Measurements from ENCODE around the gene ARID2. TPM values are rescaled to one million over a fixed set of nuclear protein-coding genes. Genes with fewer than 3 reads are reported as not detected.

Gene ARID2
- total RNA-seq, 2 donors from 2014 or later = 30.5 to 36.2 TPM

DNA sequence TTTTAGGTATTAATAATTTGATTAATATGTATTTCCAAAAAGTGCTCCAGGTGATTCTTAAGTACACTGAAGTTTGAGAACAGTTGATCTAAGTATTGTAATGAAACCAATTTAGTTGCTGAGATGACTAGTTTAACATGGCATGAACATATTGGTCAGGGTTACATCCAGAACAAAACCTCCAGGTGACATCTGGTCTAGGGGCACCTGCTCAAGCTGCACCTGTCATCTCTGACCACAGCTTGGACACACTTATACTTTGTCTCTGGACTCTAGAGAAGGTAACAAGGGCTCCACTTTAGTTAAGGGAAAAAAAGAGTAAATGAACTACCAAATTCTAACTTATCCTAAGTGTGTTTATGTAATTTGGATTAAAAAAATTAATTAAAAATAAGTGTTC lies 8.1 kb downstream of the ARID2 start:
- Histone ChIP-seq H3K9me3 (no peaks in the 10 kb centered on the region), H3K27ac (no peak overlapping the region), H3K4me1 (ENCODE audit: control insufficient read depth in 1 of 2, low read depth in 2 of 2) (peaks cover 21 to 29% of the 10 kb centered on the region in 2 donors), H3K4me3 (no peak overlapping the region), H3K36me3 (no peaks in the 10 kb centered on the region), H3K27me3 (replicated peaks; ENCODE audit: insufficient read depth) (no peaks in the 10 kb centered on the region)
- DNase-seq (ENCODE audit: low spot score) (no peak), ATAC-seq (ENCODE audit: insufficient number of reproducible peaks, low FRiP score, low read depth) (no peak)
- TF ChIP-seq, protein P1, sequence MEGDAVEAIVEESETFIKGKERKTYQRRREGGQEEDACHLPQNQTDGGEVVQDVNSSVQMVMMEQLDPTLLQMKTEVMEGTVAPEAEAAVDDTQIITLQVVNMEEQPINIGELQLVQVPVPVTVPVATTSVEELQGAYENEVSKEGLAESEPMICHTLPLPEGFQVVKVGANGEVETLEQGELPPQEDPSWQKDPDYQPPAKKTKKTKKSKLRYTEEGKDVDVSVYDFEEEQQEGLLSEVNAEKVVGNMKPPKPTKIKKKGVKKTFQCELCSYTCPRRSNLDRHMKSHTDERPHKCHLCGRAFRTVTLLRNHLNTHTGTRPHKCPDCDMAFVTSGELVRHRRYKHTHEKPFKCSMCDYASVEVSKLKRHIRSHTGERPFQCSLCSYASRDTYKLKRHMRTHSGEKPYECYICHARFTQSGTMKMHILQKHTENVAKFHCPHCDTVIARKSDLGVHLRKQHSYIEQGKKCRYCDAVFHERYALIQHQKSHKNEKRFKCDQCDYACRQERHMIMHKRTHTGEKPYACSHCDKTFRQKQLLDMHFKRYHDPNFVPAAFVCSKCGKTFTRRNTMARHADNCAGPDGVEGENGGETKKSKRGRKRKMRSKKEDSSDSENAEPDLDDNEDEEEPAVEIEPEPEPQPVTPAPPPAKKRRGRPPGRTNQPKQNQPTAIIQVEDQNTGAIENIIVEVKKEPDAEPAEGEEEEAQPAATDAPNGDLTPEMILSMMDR (IDR thresholded peaks at IDR 0.05) = no peak

DNA sequence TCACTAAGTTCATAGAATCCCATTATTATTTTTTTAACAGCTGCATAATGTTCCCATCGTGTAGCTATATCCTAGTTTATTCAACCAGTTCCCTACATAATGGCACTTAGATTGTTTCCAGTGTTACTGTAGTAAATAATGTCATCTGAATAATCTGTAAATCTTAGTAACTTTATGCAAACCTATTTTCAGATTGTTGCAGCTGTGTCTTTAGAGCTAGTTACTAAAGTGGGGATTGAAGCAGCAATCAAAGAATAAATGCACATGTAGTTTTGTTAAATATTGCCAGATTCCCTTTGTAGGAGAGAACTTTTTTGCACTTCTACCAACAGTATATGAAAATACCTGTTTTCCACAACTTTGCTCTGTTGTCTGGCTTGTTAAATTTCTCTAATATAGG lies 13.1 kb downstream of the ARID2 start:
- DNase-seq (ENCODE audit: low spot score) (no peak), ATAC-seq (ENCODE audit: insufficient number of reproducible peaks, low FRiP score, low read depth) (no peak)
- Histone ChIP-seq H3K27me3 (replicated peaks; ENCODE audit: insufficient read depth) (no peaks in the 10 kb centered on the region), H3K36me3 (no peaks in the 10 kb centered on the region), H3K27ac (no peak overlapping the region), H3K4me1 (ENCODE audit: control insufficient read depth in 1 of 2, low read depth in 2 of 2) (peaks cover 7 to 9% of the 10 kb centered on the region in 2 donors), H3K9me3 (no peaks in the 10 kb centered on the region), H3K4me3 (no peak overlapping the region)
- TF ChIP-seq, protein P1 (IDR thresholded peaks at IDR 0.05) = no peak

DNA sequence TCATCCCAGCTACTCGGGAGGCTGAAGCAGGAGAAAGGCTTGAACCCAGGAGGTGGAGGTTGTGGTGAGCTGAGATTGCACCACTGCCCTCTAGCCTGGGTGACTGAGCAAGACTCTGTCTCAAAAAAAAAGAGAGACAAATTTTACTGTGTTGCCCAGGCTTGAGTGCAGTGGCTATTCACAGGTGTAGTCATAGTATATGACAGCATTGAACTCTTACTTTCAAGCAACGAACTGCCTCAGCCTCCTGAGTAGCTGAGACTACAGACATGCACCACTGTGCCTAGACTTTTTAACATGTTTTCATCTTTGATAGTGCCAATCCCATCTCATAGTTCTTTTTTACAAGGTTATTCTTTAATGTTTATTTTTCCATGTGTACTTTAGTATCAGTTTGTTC lies 13.7 kb downstream of the ARID2 start:
- Histone ChIP-seq H3K4me1 (ENCODE audit: control insufficient read depth in 1 of 2, low read depth in 2 of 2) (peaks cover 7 to 9% of the 10 kb centered on the region in 2 donors), H3K4me3 (no peak overlapping the region), H3K27ac (no peak overlapping the region), H3K36me3 (no peaks in the 10 kb centered on the region), H3K27me3 (replicated peaks; ENCODE audit: insufficient read depth) (no peaks in the 10 kb centered on the region), H3K9me3 (no peaks in the 10 kb centered on the region)
- TF ChIP-seq, protein P1 (IDR thresholded peaks at IDR 0.05) = no peak
- ATAC-seq (ENCODE audit: insufficient number of reproducible peaks, low FRiP score, low read depth) (no peak), DNase-seq (ENCODE audit: low spot score) (no peak)

DNA sequence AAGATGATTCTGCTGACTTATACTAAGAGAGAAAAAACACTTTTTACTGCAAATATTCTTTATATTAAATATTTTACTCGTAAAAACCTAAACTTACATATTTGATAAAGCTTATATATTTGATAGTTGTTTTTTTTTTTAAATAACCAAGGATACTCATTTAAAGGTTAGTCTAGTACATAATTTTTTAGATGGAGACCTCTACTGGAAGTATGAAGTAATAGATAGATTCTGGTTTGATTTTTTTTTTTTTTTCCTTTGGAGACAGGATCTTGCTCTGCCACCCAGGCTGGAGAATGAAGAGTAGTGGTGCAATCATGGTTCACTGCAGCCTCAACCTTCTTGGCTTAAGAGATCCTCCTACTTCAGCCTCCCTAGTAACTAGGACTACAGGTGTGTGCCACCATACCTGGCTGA lies 16.4 kb downstream of the ARID2 start:
- peaks cover 4 to 9% of the 10 kb centered on the region in 2 donors for H3K4me1 ChIP-seq (ENCODE audit: control insufficient read depth in 1 of 2, low read depth in 2 of 2)
- TF ChIP-seq, protein P1 (IDR thresholded peaks at IDR 0.05) = peak; percentile 32
- H3K27me3 ChIP-seq (replicated peaks; ENCODE audit: insufficient read depth) = no peaks in the 10 kb centered on the region
- no peaks in the 10 kb centered on the region for H3K36me3 ChIP-seq
- no peaks in the 10 kb centered on the region for H3K9me3 ChIP-seq
- DNase-seq (ENCODE audit: low spot score) (no peak), ATAC-seq (ENCODE audit: insufficient number of reproducible peaks, low FRiP score, low read depth) (no peak)
- no peak overlapping the region for H3K27ac ChIP-seq
- no peak overlapping the region for H3K4me3 ChIP-seq

DNA sequence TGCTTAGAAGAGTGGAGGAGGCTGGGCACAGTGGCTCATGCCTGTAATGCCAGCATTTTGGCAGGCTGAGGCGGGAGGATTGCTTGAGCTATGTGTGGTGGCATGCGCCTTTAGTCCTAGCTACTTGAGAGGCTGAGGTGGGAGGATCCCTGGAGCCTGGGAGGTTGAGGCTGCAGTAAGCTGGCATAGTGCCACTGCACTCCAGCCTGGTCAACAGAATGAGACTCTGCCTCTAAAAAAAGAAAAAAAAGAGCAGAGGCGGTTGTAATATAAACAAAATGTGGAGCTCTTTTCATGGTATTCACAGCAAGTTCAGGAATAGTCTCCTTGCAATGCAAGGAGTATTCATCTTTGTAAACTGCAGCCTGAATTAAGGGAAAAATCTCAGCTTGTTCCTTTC lies 27.2 kb downstream of the ARID2 start:
- Histone ChIP-seq H3K27ac (no peak overlapping the region), H3K4me1 (ENCODE audit: control insufficient read depth in 1 of 2, low read depth in 2 of 2) (peaks cover 0 to 26% of the 10 kb centered on the region in 2 donors), H3K36me3 (no peaks in the 10 kb centered on the region), H3K27me3 (replicated peaks; ENCODE audit: insufficient read depth) (no peaks in the 10 kb centered on the region), H3K9me3 (no peaks in the 10 kb centered on the region), H3K4me3 (no peak overlapping the region)
- DNase-seq (ENCODE audit: low spot score) (no peak), ATAC-seq (ENCODE audit: insufficient number of reproducible peaks, low FRiP score, low read depth) (no peak)
- TF ChIP-seq, protein P1 (IDR thresholded peaks at IDR 0.05) = no peak
